GM19328 (cell line): ENCODE results near the gene AXIN1.
"Not testable (repeated sequence)": the region's sequence is repeated elsewhere in the genome, so short reads cannot be mapped to it uniquely, and the experiment has no call there.

Experiments
- ATAC-seq: cut with Tn5 transposase; IDR thresholded peaks from one replicate; pipeline ENCODE4 v1.9.1; 2021; ENCODE audit warnings: mild to moderate bottlenecking, moderate library complexity; ENCODE audit not compliant: unreplicated experiment

The AXIN1 gene

DNA sequence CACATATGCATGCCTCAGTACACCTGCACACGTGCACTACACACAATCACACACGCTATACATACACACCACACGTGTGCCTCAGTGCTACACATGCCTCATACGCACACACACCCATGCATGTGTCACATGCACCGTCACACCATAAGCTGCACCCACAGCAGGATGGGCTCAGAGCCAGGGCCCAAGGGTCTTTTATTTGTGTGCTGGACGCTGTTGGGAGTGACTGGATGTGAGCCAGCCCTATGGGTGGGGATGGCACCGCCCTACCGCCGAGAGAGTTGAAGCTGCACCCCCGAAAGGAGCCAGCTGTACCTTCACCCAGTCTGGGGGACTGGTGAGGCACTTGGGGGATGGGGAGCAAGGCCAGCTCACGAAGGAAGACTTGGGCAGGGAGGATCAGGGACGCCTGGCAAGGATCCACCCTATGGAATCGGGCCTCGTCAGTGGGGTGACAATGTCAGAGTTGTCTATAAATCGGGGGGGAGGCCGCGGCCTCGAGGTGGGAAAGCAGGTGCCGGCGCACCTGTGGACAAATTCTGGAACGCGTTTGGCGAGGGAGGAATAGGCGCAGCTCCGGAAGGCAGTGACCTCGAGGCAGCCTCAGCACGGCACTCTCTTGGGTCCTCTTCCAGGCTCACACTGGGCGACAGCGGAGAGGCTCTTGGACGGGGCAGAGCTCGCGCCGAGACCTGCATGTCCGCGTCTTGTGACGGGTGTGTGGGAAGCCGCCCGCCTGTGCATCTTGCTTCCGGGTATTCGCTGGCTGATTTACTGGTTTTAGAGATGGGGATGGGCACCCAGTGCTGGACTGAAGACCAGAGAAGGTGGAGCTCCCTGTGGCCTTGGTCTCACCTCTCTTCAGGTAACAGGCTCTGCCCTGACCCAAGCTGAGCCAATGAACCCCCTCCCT lies 84.1 kb downstream of the AXIN1 start:
- no peak for ATAC-seq

DNA sequence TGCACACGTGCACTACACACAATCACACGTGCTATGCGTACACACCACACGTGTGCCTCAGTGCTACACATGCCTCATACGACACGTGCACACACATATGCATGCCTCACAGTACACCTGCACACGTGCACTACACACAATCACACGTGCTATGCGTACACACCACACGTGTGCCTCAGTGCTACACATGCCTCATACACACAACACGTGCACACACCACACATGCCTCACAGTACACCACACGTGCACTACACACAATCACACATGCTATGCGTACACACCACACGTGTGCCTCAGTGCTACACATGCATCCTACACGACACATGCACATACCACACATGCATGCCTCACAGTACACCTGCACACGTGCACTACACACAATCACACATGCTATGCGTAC lies 85.0 kb downstream of the AXIN1 start:
- ATAC-seq: not testable (repeated sequence)

DNA sequence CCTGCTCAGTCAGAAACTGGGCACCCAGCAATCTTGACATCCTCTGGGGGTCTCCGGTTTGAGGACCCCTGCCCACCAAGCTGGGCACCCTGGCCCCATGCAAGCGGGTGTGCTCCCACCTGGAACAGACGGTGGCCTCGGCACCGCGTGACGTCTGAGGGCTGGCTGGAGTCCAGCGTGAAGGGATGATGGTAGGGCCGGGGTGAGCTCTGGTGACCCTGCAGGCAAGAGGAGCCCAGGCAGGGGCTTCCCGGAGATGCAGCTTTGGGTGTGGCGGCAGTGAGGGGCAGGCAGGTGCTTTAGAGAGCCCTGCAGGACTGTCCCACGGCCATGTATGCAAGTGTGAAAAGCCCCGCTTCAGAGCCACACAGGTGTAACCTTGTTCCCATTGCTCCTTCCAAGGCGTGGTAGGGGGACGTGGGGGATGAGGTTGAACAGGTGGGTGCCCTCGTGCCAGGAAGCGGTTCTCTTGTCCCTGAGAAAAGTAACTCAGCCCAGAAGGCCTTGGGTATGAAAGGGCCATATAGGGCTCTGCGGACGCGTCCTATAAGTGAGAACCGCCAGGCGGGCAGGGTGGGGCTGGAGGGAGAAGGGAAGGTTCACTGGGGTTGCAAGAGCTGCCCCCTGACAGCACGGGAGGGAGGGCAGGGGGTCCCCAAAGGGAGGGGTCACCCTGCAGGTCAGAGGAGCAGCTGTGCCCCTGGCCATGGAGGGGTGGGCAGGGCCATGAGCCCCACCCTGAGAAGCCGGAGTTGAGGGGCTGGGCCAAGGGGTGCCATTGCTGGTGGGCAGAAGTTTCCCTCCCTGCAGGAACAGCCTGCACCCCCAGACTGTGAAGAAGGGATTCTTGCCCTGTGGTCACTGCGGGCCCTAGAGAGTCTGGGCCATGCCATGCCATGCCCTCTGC lies 86.0 kb downstream of the AXIN1 start:
- no peak for ATAC-seq

DNA sequence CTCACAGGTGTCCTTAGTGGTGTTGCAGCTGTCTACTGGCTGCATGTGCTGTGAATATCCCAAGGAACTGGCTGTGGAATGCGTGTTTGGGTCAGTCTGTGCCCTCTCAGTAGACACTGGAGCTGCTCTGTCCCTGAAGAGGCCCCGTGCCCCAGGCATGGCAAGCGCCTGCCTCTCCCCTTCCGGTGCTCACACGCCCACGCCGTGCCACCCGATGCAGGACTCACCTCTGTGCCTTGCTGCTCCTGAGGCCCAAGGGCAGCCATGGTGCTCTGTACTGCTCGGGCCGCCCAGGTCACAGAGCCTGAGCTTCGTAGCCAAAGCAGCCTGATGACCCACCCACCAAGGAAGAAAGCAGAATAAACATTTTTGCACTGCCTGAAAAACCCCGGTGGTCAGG lies 86.8 kb downstream of the AXIN1 start:
- no peak for ATAC-seq

DNA sequence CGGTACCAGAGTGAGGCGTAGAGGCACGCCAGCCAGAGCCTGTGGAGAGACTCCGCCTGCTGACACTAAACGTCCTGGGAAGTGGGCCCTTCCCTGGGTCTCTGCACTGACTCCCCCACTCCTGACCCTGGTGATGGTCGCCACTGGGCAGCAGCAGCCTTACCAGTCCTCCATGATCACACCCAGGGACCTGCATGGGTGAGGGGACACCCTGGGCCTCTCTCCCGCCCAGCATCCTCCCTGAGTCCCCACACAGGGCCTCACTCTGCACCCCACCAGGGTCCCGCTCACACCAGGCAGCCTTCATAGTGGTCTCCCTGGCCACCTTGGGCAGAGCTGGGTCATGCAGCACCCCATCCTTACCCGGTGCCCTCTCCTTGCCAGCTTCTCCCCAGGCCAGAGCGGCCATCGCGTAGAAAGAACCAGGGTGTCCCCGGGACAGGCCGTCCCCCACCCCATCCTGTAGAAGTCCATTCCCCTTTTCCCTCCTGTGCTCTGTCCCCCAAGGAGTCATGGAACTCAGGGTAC lies 87.5 kb downstream of the AXIN1 start:
- ATAC-seq: no peak

DNA sequence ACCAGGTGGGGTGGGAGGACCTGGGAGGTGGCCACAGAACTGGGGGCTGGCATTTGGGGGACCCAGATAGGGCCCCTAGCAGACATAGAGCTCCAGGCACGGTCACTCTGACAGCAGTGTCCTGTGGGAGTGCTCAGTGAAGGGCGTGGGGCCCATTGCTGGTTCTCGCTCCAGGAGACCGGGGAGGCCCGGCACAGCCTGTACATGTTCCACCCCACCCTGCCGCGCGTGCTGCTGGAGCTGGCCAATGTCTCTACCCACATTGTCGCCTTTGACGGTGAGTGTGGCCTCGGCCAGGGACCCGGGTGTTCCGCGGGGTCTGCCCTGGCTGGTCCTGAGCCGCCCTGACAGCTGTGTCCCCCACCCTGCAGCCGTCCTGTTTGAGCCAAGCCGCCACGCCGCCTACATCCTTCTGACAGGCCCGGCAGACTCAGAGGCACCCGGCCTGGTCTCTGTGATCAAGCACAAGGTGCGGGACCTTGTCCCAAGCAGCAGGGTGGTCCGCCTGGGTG lies 88.0 kb downstream of the AXIN1 start:
- ATAC-seq: no peak

DNA sequence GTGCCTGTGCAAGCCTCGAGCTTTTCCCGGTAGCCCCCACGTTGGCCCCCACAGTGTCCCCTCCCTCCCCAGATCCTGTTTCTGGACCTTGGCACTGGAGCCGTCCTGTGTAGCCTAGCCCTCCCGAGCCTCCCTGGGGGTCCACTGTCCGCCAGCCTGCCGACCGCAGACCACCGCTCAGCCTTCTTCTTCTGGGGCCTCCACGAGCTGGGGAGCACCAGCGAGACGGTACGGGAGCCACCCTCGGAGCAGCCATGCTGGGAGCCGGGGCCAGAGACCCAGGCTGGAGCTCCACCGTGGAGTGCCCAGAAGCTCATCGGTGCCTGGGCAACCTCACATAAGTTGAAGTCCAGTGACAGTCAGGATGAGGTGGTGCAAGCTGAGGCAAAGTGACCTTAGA lies 88.6 kb downstream of the AXIN1 start:
- no peak for ATAC-seq

DNA sequence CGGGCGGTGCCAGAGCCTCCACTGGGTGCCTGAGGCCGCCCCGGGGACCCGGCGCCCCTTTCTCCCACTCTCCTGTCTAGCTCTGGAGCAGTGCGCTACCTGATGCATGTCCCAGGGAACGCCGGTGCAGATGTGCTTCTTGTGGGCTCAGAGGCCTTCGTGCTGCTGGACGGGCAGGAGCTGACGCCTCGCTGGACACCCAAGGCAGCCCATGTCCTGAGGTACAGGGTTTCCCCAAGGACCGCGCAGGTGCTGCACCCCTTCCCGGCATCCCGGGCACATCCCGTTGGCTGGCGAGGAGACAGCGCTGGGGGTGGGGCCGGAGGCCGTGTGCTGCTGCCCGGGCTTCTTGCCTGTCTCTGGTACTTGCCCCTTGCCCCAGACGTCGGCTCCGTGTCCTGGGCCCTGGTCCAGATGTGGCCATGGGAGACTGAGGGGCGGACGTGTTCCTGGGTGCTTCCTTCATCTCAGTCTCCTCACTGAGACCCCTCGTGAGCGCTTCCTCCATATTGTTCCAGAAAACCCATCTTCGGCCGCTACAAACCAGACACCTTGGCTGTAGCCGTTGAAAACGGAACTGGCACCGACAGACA lies 89.2 kb downstream of the AXIN1 start:
- ATAC-seq: no peak

DNA sequence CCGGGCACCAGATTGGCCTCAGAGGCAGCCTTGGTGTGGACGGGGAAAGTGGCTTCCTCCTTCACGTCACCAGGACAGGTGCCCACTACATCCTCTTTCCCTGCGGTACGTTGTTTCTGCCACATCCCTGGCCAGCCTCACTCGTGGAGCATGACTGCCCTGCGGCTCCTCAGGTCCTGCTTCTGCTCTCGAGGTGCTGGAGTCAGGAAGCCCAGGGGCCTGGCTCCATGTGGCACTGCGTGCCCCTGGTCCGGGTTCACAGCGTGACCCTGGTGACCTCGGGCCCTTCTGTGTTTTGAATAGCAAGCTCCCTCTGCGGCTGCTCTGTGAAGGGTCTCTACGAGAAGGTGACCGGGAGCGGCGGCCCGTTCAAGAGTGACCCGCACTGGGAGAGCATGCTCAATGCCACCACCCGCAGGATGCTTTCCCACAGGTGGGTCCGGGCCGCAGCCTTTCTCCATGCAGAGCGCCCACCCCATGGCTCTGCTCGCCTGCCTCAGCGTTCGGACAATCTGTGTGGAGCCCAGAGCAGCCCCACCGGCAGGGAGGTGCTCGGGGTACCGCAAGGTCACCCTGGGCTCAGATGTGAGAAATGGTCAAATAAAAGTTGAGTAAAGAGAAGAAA lies 90.3 kb downstream of the AXIN1 start:
- ATAC-seq: no peak

DNA sequence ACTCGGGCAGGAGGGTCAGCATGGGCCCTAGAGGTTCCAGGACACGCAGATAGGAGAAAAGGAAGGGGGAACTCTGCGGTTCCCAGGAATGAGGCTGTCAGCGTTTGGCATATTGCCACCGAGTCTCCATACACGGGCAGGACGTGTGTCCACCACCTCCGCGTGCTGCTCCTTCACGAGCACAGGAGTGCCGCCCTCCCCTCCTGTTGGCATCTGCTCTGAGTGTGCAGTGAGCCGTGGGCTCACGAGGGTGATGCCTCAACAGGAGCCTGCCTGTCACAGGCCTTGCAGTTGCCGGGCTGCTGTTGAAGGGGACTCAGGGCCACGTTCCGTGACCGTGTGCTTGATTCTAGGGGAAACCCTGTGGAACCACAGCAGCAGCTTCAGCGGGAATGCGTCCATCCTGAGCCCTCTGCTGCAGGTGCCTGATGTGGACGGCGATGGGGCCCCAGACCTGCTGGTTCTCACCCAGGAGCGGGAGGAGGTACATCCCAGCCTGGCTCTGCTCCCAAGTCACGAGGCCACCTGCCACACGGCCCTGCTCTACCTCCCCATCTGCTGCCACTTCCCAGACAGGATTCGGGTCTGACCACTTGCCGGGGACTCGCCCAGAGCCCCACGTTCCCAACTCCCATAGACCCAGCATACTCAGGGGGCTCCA lies 91.4 kb downstream of the AXIN1 start:
- no peak for ATAC-seq

DNA sequence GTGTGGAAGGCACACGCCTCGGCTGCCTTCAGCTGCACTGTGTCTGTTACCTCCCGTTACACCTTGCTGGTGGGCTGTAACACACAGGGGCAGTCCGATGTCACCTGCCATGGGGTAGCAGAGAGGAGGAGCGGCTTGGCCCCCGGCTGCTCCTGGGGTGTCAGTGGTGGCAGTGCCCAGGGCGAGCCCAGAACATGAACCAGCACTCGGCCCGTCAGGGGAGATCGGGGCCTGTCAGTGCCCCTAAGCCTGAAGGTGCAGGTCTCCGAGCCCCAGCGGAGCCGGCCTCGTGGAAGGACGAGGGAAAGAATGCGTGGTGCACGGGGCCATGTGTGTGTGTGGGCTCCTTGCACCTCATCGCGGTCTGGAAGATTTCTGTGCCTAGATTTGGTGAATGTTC lies 92.2 kb downstream of the AXIN1 start:
- no peak for ATAC-seq

DNA sequence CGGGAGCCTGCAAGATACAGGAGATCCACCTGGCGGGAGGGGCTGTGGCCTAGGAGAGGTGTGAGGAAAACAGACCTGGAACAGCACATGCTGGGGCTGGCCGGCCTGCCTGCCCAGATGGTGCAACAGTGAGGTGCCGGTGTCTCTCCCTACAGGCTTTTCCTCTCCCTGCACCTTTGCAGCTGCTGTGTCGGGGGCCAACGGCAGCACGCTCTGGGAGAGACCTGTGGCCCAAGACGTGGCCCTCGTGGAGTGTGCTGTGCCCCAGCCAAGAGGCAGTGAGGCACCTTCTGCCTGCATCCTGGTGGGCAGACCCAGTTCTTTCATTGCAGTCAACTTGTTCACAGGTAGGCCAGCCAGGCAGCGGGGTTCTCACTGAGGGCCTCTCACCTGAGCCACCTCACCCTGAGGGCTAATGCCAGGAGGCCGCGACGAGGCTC lies 92.7 kb downstream of the AXIN1 start:
- ATAC-seq: no peak

DNA sequence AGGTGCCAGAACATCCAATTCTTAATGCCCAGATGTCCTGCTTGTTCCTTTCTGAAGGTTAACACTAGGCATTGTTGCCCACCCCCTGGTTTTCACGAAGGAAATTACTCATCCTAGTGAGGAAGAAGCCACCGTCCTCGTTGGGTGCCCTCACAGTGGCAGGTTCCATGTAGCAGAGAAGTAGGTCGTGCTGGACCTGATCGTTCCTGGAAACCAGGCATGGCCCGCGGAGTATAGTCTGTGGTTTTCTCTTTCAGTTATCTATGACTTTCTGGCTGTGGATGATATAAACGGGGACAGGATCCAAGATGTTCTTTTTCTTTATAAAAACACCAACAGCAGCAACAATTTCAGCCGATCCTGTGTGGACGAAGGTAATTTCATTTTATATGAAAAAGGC lies 93.3 kb downstream of the AXIN1 start:
- ATAC-seq: no peak

DNA sequence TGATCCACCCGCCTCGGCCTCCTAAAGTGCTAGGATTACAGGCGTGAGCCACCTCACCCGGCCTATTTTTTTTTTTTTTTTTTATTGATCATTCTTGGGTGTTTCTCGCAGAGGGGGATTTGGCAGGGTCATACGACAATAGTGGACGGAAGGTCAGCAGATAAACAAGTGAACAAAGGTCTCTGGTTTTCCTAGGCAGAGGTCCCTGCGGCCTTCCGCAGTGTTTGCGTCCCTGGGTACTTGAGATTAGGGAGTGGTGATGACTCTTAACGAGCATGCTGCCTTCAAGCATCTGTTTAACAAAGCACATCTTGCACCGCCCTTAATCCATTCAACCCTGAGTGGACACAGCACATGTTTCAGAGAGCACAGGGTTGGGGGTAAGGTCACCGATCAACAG lies 94.4 kb downstream of the AXIN1 start:
- ATAC-seq: not testable (repeated sequence)

DNA sequence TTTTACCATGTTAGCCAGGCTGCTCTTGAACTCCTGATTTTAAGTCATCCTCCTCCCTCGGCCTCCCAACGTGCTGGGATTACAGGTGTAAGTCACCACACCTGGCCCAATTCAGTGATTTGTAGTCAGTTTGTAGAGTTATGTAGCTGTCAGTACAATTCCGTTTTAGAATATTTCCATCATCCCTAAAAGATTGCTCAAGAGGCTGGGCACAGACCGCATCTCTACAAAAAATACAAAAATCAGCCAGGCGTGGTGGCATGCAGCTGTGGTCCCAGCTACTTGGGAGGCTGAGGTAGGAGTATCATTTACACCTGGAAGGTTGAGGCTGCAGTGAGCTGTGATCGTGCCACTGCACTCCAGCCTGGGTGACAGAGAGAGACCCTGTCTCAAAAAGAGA lies 97.3 kb downstream of the AXIN1 start:
- no peak for ATAC-seq

DNA sequence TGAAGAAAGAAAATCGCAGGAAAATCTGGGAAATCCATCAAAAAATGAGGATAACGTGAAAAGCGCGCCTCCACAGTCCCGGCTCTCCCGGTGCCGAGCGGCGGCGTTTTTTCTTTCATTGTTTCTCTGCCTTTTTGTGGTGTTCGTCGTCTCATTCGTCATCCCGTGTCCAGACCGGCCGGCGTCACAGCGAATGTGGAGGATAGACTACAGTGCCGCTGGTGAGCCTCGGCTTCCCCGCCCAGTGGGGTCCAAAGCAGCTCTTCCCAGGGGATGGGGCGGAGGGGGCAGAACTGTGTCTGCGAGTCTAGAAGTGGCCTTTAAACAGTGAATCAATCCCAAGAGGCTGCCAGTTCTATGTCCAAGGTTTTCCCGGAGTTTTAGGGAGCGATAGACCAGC lies 98.1 kb downstream of the AXIN1 start:
- ATAC-seq: no peak

DNA sequence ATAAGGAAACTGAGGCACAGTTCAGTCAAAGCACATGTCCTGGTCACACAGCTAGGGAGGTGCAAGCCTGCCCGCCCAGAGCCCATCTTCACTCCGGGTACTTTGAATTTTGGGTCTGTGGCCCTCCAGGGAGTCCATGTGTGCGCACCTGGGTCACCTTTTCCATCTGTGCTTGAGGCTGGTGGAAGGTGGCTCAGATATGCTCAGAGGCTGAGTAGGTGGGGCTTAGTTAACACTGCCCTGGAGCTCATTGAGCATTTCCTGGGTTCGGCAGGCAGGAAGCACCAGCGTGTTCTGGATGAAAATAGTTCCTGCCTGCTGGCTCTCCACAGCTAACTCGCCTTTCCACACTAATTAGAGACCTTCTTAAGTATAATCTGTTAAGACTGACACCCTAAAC lies 98.7 kb downstream of the AXIN1 start:
- no peak for ATAC-seq

DNA sequence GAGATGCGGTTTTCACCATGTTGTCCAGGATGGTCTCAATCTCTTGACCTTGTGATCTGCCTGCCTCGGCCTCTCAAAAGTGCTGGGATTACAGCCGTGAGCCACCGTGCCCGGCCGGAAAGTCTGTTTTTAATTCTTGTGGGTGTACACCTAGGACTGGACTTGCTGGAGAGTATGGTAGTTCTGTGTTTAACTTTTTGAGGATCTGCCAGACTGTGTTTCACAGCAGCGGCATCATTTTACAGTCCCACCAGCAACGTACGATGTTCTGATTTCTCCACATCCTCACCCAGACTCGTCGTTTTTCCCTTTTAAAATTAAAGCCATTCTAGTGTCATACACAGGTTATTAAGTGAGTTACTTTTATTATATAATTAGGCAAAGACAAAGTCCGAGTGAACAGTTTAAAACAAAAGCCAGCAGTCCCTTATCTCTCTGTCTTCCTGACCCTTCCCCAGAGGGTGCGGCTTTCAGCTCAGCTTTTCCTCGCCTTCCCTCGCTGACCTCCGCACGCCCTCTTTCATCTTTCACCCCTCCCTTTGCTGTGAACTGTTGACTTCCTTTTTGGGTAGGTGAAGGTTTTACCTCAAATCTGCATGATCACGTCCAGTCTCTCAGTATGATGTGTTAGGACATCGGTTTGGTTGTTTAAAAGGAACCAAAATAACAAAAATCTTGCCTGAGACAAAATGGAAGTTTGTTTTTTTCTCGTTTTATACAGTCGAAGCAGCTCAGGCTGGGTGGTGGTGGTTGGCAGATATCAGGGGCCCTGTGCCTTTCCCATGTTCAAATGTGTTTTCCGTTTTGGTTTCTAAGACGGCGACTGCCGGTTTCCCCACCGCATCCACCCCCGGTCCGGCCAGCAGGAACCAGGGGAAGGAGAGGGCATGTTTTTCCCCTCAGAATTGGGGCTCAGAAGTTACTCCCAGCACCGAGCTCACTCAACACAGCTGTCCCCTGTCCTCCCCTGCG lies 99.9 kb downstream of the AXIN1 start:
- no peak for ATAC-seq

DNA sequence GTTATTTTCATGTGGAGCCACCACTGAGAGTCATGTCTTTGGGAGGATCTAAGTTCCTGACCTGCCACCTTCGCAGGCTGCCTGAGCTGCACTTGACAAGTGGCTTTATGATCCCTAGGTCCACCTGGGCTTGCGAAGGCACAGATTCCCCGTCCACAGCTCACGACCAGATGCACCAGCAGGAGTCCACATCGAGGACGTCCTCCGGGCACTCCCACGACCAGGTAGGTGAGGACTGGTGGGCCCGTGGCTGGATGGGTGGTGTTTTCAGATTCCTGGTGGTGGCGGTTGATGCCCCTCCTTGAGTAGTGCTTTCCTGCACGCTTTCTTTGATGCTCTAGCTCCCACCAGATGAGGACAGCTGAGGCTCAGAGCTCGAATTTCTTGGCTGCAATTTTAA lies 103.1 kb downstream of the AXIN1 start:
- ATAC-seq: no peak
